RWPE2 (cell line): ENCODE measurements around the gene PTGDS.

Experiments used
- ATAC-seq: fragments of 200-7000 bp; cut with Tn5 transposase; 3 replicates; pipeline ENCODE4 v1.9.1; 2021; ENCODE audit warnings: low read depth
- DNase-seq: peaks from one replicate; pipeline ENCODE4 v3.0.0-alpha.2; 2020; ENCODE audit warnings: low spot score
- H3K27ac ChIP-seq: fragments of 450-650 bp; 2 replicates; pipeline ENCODE4 v1.5.1; 2017; ENCODE audit warnings: mild to moderate bottlenecking; ENCODE audit not compliant: poor library complexity, severe bottlenecking
- H3K27me3 ChIP-seq: fragments of 250-450 bp; sonication (Bioruptor Pico); 2 replicates; pipeline ENCODE4 v1.5.1; 2021; ENCODE audit warnings: mild to moderate bottlenecking, moderate library complexity; ENCODE audit not compliant: insufficient read depth, poor library complexity, severe bottlenecking
- H3K36me3 ChIP-seq: fragments of 250-450 bp; sonication (Bioruptor Pico); 2 replicates; pipeline ENCODE4 v1.5.1; 2020; ENCODE audit warnings: low read depth, mild to moderate bottlenecking, moderate library complexity
- H3K4me1 ChIP-seq: fragments of 250-450 bp; sonication (Bioruptor Pico); 2 replicates; pipeline ENCODE4 v1.5.1; 2021; ENCODE audit warnings: mild to moderate bottlenecking, moderate library complexity; ENCODE audit not compliant: insufficient read depth, poor library complexity, severe bottlenecking
- H3K4me3 ChIP-seq: fragments of 250-450 bp; sonication (Bioruptor Pico); 2 replicates; pipeline ENCODE4 v1.5.1; 2021; ENCODE audit warnings: mild to moderate bottlenecking, moderate library complexity; ENCODE audit not compliant: severe bottlenecking
- H3K9me3 ChIP-seq: fragments of 250-450 bp; sonication (Bioruptor Pico); 2 replicates; pipeline ENCODE4 v1.5.1; 2021; ENCODE audit warnings: mild to moderate bottlenecking, moderate library complexity; ENCODE audit not compliant: severe bottlenecking
- CTCF ChIP-seq: fragments of 450-650 bp; IDR thresholded peaks from one replicate; pipeline ENCODE4 v1.5.1; 2017; ENCODE audit warnings: mild to moderate bottlenecking, moderate library complexity; ENCODE audit not compliant: poor library complexity, severe bottlenecking

Gene PTGDS

GRCh38 chr9:136935651-136936050 lies 41.7 kb upstream of the PTGDS start:
- no peak for TF ChIP-seq CTCF
- ATAC-seq, result no peak
- Histone ChIP-seq H3K4me1 (no peaks in the 10 kb centered on the region), H3K9me3 (no peaks in the 10 kb centered on the region), H3K36me3 (peaks cover 15% of the 10 kb centered on the region), H3K27me3 (no peaks in the 10 kb centered on the region), H3K4me3 (no peak overlapping the region), H3K27ac (no peak overlapping the region)
- DNase-seq, result no peak

GRCh38 chr9:136936645-136937170 lies 40.6 kb upstream of the PTGDS start:
- Histone ChIP-seq H3K4me1 (no peaks in the 10 kb centered on the region), H3K4me3 (no peak overlapping the region), H3K9me3 (no peaks in the 10 kb centered on the region), H3K27me3 (no peaks in the 10 kb centered on the region), H3K36me3 (peaks cover 23% of the 10 kb centered on the region), H3K27ac (no peak overlapping the region)
- DNase-seq, result no peak
- no peak for ATAC-seq
- TF ChIP-seq CTCF, result no peak

GRCh38 chr9:136937186-136938001 lies 39.9 kb upstream of the PTGDS start:
- Histone ChIP-seq H3K27me3 (no peaks in the 10 kb centered on the region), H3K4me1 (no peaks in the 10 kb centered on the region), H3K4me3 (no peak overlapping the region), H3K9me3 (no peaks in the 10 kb centered on the region), H3K27ac (no peak overlapping the region), H3K36me3 (peaks cover 30% of the 10 kb centered on the region)
- no peak for DNase-seq
- ATAC-seq, result no peak; the same call in 2 of the 3 replicates
- no peak for TF ChIP-seq CTCF

- TF ChIP-seq CTCF, result no peak
- Histone ChIP-seq H3K4me1 (no peaks in the 10 kb centered on the region), H3K27ac (no peak overlapping the region), H3K27me3 (no peaks in the 10 kb centered on the region), H3K36me3 (peaks cover 31% of the 10 kb centered on the region), H3K4me3 (no peak overlapping the region), H3K9me3 (no peaks in the 10 kb centered on the region)
- ATAC-seq, result no peak
- no peak for DNase-seq
Observed at GRCh38 chr9:136939431-136939995, 37.8 kb upstream of the PTGDS start.
